GM19238 (cell line): Measurements from ENCODE around the gene HYDIN.
"Not testable (repeated sequence)": the region's sequence is repeated elsewhere in the genome, so short reads cannot be mapped to it uniquely, and the experiment has no call there.

Source experiments
- DNase-seq: peaks from one replicate; pipeline ENCODE4 v3.0.0; 2011; ENCODE audit warnings: low spot score; ENCODE audit not compliant: insufficient read length

Gene HYDIN

DNA sequence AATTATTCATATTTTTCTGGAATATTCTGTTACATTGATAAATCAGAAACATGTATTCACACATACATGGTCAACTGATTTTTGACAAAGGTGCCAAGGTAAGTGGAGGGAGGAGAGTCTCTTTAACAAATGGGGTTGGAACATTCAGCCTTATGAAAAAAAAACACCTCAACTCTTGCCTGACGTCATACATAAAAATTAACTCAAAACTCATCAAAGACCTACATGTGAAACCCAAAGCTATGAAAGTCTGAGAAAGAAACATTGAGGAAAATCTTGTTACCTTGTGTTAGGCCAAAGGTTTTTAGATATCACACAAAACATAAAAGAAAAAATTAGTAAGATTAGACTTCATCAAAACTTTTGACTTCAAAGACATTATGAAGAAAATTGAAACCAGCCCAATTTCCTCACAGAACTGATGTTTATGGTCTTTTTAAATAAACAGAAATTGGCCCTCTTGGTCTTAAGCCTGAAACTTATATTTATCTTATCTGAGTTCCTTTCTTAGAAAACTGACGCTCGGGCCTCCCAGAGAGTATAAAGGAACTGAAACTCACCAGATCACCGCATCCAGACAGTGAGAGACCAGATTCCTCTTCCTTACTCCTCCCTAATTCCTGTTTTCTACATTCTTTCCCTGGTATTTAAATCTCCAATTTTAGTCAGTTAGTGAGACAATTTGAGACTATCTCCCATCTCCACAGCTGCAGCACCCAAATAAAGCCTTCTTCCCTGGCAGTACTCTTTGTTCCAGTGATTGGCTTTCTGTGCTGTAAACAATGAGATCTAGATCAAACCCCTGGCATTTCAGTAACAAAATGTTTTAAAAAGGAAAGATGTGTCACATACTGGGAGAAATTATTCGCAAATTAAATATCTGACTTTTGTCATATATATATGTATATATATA is 4.0 kb downstream of the HYDIN start:
- no peak for DNase-seq

DNA sequence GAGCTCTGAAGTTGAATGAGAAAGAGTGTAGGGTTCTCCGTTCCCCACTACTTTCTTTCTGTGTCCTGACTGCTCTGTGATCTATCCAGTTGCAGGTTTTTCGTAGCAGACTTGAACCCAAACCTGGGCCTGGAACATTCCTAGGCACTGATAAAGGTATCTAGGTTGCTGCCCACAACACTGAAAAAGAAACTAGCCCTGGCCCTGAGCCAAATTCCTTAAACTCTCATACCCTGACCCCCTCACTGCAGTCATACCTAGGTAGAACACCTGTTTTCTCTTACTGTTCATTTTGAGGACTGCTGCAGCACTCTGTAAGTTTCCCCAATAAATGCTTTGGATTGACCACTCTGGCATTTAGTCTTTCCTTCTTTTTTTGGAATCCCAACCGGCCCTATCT is 5.4 kb downstream of the HYDIN start:
- no peak for DNase-seq

DNA sequence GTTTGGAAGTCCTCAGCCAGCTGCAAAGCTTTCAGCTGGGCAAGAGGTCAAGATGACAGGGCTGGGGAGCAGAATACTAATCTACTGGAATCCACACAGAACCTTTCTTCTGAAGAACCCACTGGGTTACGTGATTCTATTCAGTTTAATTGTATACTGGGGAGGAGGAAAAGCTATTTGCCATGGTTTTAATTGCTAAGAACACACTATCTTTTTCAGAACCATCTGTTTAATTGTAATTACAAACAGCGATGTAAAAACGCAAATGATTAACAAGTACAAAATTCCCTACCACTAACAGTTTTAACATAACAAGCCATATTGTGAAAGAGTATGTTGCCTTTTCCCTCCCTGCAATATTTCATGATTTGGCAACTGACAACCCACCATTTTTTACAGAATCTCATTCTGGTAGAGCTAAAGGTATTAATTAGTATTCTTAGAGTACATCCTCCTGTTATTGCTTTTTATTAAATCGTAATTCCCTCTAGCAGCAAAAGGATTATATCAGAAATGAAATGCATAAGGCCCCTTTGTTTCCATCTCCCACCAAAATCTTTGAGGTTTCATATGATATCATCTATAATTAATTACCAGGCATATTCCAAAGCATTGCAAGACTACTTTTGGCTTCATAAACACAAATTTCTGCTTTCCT is 12.1 kb downstream of the HYDIN start:
- no peak for DNase-seq

DNA sequence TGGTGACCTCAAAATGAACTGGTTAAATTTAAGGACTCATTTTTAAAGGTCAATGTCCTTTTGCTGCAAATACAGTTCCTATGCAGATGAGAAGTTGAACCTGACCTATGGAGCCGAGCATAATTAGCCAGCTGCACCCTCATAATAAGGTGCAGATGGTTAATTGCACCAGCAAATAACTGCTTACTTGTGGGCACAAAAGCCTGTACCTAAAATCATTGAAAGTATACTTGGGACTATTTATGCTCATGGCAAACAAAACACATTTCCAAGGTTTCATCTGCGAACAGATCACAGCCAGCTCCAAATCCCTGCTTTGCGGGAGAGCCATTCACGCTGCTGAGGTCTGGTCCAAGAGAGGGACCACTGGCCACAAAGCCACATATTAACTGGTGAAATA is 13.0 kb downstream of the HYDIN start:
- DNase-seq = no peak

DNA sequence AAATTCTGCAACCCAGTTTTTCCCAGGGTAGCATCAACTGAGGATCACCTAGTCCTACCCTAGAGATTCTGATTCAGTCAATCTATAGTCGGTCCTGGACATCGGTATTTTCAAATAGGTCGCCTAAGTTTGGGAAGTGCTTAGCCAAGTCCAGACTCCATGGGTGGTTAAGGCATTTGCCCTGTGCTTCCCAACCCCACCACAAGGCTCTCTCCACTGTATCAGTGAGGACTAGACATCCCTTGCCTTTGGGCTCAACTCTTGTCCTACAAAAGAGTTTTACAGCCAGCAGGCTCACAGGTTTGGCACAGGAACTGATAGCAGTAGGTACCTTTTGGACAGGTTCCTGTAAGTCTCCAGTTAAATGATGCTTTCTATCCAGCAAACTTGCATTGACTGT is 13.8 kb downstream of the HYDIN start:
- no peak for DNase-seq

DNA sequence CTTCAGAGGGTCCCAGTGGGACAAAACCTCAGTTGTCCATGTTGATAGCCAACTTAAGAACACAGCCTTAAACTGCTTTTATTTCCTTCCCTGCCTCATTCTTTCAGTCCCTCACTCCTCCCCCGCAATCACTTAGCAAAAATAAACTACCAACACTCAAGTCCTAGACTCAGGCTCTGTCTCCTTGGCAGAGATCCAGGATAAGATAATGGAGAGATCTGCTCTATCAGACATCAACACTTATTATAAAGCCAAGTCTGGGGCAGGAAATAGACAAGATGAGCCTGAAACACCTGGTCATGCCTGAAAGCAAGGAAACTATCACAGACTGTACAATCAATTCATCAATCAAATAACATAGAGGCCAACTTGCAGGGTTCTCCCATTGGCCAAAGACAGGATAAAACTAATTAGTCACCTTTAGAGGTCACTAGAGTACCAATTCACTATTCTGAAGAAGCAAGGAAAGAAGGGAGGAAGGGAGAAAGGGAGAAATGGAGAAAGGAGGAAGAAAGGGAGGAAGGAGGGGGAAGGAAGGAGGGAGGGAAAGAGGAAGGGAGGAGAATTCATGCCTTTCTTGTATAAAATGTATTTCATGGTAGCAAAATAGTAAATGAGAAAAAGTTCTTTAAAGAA is 15.7 kb downstream of the HYDIN start:
- no peak for DNase-seq

DNA sequence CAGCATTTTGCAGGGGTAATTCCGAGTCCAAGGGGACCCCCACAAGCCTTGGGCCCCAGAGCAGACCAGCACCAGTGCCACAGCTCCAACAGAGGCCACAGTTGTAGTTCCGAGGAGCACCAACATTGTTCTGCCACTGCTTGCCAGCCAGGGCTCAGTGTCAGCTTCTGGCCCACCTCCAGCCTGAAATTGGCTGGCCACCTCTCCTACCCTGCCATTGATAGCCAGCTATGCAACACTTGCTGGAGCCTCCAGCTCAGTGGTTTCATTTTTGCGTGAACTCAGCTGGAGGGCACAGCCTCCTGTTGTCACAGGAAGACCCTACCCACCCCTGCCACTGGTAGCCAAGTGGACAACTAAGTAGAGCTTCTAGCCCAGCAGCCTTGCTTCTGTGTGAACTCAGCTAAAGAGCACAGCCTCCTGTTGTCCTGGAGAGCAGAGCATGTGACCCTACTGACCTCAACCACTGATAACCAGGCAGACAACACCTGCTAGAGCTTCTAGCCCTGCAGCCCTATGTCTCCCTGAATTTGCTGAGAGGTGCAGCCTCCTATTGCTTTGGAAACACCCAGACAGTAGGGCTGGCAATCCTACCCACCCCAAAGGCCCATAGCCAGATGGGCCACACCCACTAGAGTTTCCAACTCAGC is 24.9 kb downstream of the HYDIN start:
- no peak for DNase-seq

DNA sequence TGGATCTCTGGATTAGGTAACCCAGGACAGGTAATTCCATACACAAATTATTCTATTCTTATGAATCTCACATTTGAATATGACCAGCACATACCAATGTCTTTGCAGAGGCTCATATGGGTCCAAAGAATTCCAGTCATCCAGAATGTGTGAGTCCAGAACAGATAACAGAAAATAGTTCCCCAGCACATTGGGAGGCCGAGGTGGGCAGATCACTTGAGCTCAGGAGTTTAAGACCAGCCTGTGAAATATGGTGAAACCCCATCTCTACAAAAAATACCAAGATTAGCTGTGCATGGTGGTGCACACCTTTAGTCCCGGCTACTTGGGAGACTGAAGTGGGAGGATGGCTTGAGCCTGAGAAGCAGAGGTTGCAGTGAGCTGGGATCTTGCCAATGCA is 26.9 kb downstream of the HYDIN start:
- no peak for DNase-seq

DNA sequence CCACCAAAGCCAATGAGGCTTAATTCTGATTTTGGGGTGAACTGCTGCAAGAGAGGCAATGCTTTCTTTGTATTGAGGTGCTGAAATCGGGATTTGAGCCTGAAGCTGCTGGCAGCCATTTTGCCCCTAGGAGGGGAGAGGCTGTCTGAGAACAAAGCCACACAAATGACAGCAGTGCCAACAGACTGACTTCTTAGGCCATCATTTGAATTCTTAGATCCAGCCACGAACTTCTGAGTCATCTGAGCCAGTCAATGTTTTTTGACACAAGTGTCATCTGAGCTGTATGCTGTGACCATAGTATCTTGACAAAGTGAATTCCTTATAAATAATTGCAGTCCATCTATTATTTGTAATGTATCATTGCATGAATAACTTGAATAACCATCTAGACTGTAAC is 29.0 kb downstream of the HYDIN start:
- DNase-seq = no peak

DNA sequence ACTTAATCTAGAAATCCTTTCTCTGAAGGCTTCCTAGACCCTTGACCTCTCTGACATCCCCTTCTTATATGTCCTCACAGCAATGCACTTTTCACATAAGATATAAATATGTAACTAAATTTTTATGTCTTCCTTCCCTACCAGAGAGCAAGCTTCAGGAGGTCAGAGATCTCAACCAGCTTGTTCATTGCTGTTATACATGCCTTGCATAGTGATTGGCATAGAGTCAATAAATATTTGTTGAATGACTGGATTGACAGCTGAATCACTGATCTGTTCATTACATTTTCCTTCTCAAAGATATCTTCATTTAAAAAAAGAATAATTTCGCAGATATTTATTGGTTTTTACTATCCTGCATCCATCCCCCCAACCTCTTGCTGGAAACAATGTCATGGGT is 29.5 kb downstream of the HYDIN start:
- DNase-seq = no peak

DNA sequence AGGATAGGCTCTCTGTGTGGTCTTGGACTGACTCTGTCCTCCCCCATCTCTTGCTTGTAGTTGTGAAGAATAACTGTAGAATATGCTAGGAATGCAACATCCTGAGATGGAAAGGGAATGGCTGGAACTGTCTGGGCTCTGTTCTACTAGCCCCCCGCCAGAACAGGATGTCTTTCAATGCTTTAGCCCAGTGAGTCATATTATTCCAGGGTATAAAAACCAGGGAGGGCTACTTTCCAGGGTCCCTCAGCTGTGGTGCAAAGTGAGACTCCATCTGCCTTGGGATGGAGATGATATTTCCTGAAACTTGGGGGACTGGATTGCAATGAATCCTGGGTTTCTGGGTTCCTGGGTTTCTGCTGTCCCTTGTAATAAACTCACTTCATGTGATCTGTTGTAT is 32.1 kb downstream of the HYDIN start:
- DNase-seq = no peak

DNA sequence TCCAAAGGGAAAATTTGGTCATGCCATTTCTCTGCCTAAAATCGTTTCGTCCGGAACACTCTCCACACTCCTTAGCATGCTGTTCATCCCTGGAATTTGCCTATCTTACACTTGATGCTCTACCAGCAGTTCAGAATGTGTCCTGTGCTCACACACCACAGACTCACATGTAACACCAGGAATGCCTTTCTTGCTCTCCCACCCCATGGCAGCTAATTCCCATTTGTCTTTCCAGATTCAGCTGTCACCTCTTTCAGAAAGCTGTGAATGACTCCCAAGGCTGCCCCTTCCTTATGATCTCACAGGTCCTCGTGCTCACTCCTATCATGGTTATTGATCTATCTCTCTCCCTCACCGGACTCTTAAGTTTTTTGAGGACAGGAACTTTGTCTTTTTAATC is 38.1 kb downstream of the HYDIN start:
- DNase-seq = no peak

DNA sequence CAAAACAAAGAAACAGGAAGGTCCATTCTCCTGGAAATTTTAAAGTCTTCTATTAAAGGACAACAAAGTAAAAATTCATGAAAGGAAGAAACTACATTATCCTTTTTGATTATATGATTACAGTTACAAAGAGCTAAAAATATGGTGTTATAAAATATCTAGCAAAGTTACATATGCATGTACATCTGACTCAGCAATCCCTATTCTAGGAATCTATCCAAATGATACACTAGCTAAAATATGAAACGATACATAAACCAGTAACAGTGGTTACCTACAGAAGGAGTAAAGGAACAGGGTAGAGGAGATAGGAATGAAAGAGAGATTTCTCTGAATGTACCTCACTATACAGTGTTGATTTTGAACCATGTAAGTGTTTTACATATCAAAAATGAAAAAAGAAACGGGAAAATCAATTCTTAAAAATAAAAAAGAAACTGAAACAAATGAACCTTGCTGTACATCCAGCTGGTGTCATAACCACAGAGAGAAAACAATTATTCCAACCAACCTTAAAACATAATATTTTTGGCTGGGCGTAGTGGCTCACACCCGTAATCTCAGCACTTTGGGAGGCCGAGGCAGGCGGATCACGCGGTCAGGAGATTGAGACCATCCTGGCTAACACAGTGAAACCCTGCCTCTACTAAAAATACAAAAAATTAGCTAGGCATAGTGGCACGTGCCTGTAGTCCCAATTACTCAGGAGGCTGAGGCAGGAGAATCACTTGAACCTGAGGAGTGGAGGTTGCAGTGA is 41.4 kb downstream of the HYDIN start:
- no peak for DNase-seq

DNA sequence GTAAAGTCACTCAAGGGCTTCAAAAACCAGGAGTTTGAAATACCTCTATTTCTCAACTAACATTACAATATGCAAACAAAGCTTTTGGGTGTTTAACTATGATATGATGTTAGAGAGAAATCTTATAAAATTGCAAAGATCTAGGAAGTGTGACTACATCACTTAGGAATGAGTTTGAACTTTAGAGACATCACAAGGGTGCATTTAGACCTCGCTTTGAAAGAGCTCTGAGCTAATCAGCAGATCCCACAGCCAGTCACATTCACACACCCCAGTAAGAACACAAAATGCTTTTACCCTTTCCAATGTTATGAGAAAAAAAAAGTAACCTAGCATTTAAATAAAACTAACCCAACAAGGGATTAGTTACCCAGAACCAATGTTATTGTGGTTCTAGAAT is 45.2 kb downstream of the HYDIN start:
- no peak for DNase-seq

DNA sequence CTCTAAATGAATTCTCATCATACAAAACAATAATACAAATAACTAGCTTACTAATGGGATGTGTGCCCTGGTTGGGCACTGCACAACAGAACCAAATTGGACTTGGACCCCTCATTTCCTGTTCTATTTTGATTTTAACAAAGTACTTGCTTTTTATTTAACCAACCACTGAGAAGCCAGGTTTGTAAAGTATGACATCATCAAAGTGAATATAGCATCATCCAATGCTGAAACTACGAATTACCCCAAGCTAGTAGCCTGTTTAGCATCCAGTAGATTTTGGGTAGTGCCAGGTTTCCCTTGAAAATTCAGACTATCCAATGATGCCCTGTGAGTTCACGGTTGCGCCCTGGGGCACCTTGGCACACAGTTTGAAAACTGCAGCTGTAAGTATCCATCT is 51.0 kb downstream of the HYDIN start:
- DNase-seq = no peak

DNA sequence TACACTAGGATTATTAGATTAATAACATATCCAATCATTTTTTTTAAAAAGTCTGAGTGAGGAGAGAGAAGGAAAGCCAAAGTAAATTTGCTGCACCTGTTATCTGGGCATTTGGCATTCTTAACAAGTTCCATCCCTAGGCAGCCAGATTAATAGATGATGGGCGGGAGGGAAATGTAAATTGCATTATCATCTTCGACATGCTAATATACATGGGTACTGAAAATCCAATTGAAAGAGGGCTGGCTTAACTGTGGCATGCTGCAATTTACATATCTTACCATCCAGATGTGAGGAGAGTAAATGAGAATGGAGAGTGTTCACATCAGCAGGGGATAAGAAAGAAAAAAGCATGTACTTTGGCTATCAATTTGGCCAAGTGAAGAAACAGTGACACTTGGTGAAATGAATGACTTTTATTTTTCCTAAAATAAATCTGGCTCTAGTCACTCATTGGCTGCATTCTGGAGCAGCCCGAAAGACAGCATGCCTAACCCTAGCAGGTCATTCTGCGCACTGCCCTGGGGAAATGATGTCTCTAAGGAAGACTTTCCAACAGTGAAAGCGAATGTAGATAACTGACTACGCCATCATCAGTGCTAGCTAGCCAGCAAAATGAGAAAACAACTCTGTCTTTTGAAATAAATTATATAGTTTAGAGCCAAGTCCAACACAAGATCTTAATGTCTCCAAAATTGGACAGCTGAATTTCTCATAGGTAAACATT is 57.9 kb downstream of the HYDIN start:
- DNase-seq = no peak

DNA sequence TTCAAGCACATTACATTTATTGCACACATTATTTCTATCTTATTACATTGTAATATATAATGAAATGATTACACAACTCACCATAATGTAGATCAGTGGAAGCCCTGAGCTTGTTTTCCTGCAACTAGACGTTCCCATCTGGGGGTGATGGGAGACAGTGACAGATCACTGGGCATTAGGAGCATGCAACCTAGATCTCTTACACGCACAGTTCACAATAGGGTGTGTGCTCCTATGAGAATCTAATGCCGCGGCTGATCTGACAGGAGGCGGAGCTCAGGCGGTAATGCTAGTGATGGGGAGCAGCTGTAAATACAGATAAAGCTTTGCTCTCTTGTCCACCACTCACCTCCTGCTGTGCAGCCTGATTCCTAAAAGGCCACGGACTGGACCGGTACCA is 69.5 kb downstream of the HYDIN start:
- DNase-seq = not testable (repeated sequence)

DNA sequence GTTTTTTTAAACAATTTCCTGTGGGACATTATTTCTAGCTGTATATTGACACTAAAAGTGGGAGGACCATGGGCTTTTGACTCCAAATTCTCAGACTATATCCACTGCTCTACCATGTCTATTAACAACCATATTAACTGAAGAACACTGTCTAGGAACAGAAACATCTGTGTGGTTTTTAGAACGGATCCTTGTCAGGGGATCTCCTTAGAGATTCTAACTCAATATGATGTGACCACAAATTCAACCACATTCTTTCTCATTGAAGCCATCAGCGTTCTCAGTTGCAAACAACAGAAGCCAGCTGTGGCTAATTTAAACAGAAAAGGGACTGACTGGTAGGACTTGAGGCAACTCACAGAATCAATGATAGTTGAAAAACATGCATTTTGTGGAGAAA is 73.2 kb downstream of the HYDIN start:
- not testable (repeated sequence) for DNase-seq

DNA sequence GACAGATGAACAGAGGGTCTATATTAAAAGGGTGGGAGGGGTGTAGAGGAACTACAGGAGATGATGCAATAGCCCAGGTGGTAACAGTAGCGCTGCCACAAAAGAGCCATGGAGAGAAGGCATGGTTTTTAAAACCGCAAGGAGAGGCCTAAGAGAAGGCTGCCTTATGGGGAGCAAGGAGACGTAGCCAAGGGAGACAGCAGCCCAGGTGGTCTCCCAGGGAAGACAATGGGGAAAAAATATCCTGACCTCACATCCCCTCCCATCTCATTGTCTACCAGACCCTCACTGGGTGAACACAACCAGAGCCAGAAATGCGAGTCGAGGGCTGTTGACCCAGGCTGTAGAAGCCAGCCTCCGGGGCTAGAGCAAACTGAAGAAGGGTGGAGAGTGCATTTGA is 77.2 kb downstream of the HYDIN start:
- not testable (repeated sequence) for DNase-seq

DNA sequence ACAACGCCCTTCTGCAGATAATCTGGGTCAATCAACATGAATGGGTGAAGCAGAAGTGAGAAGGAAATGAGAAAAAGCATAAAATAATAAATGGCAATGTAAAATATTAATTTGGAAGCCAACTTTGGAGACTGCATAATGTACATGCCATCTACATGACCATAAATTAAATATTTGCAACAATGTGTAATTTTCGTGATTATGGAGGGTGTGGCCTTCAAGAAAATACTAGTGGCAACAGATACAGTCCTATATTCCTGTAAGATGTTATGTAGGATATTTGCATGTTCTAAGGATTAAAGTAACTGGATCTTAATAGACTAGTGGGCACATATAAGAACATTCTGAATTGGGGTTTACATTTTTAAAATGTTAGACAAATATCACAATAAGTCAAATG is 78.9 kb downstream of the HYDIN start:
- DNase-seq = not testable (repeated sequence)

DNA sequence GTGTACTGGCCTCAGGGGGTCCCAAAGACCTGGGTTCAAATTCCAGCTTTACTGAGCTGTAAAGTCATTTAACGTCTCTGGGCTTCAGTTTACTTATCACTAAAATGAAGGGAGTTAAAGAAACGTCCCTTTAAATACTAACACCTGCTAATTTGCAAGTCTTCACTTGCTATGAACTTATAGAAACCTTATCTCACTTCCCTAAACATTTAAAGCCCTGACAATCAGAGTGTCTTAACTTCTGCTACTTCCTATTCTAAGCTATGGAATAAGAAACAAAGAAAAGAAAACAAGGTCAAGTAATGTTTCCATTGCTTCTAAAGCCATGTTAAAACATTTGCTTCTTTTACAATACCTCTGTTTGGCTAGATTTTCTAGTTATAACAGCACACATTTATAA is 87.3 kb downstream of the HYDIN start:
- not testable (repeated sequence) for DNase-seq
